Inflammatory macrophage (primary cell): ENCODE measurements around the gene FBXW2.
"Not testable (repeated sequence)": the region's sequence is repeated elsewhere in the genome, so short reads cannot be mapped to it uniquely, and the experiment has no call there.

Experiments used
- DNase-seq, 2 donors: peaks; one replicate each; pipeline ENCODE4 v3.0.0-alpha.2; 2020 to 2022
- total RNA-seq, 18 experiments: gene quantifications; one replicate each; lab custom pipeline; 2026; ENCODE audit warnings: mixed read lengths in 6 of 18, inconsistent platforms in 2 of 18; lab: John Stamatoyannopoulos, UW

The FBXW2 gene, protein sequence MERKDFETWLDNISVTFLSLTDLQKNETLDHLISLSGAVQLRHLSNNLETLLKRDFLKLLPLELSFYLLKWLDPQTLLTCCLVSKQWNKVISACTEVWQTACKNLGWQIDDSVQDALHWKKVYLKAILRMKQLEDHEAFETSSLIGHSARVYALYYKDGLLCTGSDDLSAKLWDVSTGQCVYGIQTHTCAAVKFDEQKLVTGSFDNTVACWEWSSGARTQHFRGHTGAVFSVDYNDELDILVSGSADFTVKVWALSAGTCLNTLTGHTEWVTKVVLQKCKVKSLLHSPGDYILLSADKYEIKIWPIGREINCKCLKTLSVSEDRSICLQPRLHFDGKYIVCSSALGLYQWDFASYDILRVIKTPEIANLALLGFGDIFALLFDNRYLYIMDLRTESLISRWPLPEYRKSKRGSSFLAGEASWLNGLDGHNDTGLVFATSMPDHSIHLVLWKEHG
- 40.5 to 129 (median 90.1) reads per million in 18 experiments for total RNA-seq

DNA sequence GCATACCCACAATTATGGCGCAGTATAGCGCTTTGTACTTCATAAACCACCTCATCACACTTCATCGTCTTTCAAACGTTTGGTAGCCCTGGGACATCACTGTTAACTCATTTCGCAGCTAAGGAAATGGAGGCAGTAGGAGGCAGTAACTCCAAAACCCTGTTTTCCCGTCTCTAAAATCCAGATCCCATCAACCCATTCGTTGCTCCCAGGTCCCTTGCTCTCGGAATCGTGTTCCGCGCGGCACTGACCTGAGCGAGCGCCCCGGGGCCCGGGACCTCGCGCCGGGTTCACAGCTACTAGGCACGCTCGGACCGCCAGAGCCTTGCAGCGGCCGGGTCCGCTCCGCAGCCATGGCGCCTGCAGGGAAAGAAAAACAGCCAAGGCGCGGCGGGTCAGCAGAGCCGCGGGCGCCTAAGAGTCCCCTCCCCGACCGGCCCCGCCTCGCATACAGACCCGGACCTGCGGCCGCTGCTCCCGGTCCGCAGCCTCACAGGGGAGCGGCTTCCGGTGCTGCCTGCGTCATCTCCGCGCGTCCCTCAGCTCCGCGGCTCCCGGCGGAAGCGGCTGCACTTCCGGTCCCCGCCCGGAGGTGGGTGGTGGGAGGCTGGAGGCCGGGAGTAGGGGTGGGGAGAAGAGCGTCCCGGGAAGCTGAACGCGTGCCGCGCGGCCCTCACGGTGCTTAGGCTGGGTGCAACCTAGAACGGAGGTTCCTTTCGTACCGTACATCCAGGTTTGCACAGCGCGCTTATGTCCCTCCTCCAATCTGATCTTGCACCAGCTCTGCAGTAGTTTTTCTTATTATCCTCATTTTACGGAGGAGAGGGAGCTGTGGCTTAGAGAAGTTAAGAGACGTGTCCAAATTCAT, at the start of gene FBXW2:
Gene FBXW2, minus strand, starts transcription at position 519 of the 868 bp plus-strand sequence. CDS start 5,158 bp downstream, outside the sequence.
- peak; percentile 92 to 93 for DNase-seq

DNA sequence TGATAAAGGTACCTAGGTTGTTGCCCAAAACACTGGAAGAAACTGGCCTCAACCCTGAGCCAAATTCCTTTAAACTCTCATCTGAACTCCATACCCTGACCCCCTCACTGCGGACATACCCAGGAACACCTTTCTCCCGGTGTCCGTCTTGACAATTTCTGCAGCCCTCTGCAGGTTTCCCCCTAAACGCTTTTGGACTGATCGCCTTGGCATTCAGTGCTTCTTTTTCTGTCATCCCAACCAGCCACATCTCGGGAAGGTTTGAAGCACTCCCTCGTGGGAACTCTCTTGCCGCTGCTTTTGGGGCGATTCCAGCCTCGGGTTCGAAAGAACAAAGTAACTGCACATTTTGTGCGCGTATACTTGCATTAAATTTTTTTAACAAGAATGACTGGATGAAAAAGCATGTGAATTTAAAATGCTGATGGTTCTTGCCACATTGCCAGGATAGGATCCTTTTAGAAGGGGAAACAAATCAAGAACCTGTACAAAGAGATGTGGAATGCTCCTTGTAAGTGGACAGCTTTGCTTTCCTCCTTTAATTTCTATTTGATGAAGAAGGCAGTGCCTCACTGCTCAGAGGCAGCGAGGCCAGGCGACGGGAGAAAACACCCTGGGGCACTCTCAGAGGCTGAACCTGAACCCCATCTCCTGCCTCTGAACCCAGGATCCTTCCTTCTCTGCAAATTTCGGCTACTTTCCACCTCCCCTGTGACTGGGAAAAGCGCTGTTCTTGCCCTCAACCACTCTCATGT, 48.9 kb upstream of the FBXW2 start:
- peak in 1 of 2 donors; percentile 8 for DNase-seq

DNA sequence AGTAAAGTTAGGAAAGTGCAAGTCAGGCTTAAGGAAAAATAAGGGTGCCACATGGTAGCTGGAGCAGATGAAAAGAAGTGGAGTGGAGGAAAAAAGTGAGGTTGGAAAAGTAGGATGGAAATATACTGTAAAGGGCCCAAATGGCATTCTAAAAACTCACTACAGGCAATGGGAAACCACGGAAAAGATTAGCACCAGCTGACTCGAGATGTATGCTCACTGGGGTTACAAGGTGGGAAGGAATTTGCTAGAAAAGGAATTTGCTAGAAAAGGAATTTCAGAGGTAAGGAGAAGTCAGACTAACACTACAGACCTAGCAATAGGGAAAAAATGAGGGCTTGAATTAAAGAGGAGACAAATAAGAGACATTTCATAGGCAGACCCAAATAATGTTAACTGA, 45.9 kb upstream of the FBXW2 start:
- DNase-seq = no peak

DNA sequence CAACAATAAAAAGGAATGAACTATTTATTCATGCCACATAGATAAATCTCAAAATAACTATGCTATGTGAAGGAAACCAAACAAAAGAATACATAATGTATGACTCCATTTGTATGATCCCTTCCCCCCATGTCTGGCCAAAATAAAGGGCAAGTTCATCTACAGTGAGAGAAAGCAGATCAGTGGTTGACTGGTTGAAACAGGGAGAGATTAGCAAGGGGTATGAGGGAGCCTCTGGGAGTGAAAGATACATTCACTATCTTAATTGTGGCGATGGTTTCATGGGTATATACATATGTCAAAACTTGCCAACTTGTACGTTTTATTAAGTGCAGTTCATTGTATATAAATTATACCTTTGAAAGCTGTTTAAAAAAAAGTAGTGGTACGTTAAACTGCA, 44.7 kb upstream of the FBXW2 start:
- DNase-seq = no peak

DNA sequence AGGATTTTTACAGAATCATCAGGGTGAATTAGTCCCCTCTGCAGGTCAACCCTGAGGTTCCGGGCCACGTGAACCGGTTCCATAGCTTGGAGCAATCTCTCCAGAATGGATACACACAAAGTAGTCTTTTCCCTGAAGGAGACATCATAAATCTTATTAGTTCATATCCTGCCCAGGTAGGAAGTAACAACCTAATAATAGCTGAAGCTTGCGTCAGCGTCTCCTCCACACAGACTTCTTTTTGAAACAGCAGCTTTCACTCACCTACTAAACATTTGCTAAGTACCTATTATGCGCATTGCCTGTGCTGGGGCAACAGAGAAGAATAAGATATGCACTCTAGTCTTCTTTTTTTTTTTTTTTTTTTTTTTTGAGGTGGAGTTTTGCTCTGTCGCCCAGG, 40.1 kb upstream of the FBXW2 start:
- DNase-seq = no peak

DNA sequence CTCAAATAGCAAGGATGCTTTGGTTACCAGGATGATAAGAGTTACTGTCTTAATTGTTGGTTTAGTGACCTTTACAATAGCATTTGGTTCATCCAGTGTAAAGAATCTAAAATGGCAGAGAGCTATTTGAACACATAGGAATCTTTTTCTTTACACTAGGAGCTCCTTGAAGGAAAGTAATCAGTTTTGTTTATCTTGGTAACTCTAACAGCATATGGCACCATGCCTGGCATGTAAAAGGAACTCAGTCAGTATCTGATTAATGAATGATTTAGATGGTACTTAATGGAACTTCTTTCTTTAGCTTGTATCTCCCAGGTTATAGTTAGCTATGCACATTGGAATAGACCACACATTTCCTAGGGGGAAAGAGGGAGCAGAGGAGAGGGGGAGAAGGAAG, 39.6 kb upstream of the FBXW2 start:
- DNase-seq = no peak

DNA sequence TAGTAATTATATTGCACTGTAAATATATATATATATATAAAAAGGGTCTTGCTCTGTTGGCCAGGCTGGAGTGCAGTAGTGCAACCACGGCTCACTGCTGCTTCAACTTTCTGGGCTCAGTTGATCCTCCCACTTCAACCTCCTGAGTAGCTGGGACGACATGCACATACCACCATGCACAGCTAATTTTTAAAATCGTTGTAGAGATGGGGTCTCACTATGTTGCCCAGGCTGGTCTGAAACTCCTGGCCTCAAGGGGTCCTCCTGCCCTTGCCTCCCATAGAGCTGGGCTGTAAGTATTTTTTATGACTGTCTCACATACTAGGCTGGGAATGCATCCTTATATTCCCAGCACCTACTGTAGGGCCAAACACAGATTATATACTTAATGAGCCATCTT, 37.6 kb upstream of the FBXW2 start:
- DNase-seq = no peak

DNA sequence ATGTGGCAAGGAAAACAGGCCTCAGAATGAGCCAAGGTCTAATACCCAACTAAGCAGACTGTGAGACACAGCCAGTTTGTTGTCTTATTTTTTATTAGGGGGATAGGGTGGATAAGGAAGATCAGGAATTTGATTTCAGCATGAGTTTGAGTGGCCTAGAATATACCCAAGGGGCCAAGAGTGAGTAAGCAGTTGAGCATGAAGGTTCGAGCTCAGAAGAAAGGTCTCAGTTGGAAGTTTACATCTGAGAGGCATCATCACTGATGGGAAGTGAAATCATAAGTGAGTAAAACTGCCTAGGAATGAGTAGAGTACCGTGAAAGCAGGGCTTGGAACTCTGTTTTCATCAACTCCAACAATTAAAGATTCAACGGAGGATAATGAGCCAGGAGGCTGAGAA, 36.9 kb upstream of the FBXW2 start:
- DNase-seq = no peak

DNA sequence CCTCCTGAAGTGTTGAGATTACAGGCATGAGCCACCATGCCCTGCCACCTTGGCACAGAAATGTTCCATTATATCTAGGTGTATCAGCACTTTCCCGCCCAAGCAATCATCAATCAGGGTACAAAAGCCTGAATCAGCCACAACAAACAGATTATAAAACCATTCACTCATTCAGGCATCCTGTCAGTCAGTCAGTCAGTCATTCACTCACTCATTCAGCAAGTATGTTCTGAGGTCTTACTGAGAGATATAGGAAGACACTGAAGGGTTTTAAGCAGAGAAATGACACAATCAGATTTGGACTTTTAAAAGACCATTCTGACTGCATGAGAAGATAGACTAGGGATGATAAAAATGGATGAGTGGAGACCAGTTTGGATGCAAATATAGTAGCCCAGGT, 36.4 kb upstream of the FBXW2 start:
- DNase-seq = no peak

DNA sequence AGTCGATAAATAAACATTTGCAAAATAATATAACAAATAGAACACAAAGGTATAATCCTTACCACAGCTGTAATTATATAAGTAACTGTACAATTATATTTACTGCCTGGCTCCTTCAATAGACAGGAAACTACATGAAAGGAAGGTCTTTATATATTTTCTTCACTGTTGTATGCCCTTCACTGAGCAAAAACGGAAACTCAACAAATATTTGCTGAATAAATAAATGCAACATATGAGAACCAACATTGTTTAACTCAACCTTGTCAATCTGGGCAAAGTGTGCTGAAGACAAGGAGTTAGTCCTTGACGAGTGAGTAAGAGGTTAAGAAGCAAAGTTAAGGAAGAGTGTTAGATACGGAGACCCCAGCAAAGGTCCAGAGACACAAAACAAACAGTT, 26.9 kb upstream of the FBXW2 start:
- no peak for DNase-seq

DNA sequence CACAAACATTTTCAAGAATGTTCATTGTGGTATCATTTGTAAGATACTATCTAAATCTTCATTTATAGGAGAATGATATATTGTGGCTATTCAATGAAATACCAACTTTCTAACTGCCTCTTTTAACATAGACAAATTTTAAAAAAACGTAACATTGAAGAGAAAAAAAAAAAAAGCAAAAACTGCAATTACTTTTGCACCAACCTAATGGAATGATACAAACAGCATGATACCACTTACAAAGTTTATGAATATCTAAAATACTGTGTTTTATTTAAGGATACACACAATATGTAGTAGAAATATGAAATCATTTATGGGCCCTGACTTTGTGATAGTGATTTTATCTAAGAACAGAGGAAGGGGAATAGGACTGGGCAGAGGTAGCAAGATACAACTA, 25.4 kb upstream of the FBXW2 start:
- DNase-seq = no peak

DNA sequence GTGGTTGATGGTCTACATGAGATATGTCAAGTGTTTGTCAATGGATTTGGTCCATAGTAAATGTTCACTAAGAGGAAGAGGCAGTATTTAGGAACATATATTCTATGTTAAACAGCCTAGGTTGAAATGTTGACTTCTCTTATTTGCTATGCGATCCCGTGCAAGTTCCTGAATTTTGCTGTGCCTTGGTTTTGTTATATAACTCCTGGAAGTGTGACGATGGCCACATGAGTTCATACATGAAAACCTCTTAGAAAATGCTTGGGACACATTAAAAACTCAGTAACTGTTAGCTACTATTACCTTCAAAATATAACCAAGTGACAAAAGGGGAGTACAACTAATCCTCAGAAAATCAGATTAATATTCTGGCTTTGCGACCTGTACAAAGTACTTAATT, 21.9 kb upstream of the FBXW2 start:
- DNase-seq = peak; percentile 14 to 24

DNA sequence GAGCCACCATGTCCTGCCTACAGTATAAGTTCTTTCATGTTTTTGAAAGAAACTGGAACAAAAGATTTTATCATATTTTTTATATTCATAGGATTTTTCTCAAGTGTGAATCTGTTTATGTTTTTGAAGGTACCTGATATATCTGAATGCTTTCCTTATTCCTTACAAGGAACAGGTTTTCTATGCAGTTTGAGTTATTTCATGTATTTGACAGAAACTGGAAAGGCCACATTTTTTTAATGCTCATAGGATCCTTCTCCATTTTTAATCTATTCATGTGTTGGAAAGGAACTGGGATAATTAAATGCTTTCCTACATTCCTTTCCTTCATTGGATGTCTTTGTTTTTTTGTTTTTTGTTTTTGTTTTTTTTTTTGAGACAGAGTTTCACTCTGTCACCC, 15.7 kb upstream of the FBXW2 start:
- no peak for DNase-seq

DNA sequence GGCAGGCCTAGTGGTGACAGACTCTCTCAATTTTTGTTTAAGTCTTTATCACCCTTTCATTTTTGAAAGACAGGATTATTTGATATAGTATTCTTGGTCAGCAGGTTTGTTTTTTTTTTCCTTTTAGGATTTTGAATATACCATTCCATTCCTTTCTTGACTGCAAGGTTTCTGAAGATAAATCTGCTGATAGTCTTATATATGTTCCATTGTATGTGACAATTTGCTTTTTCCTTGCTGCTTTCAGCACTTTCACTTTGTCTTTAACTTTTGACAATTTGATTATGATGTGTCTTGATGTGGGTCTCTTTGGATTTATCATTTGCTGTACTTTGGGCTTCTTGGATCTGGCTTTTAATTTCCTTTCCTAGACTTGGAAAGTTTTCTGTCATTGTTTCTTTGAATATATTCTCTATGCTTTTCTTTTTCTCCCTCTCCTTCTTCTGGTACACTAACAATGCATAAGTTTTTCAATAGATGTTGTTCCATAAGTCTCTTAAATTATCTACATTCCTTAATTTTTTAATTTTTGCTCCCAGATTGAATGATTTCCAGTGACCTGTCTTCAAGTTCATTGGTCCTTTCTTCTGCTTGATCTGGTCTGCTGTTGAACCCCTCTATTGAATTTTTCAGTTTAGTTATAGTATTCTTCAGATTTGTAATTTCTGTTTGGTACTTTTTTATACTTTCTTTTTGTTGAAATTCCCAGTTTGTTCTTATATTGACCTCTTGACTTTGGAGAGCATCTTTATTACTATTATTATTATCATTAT, 14.6 kb upstream of the FBXW2 start:
- no peak for DNase-seq

DNA sequence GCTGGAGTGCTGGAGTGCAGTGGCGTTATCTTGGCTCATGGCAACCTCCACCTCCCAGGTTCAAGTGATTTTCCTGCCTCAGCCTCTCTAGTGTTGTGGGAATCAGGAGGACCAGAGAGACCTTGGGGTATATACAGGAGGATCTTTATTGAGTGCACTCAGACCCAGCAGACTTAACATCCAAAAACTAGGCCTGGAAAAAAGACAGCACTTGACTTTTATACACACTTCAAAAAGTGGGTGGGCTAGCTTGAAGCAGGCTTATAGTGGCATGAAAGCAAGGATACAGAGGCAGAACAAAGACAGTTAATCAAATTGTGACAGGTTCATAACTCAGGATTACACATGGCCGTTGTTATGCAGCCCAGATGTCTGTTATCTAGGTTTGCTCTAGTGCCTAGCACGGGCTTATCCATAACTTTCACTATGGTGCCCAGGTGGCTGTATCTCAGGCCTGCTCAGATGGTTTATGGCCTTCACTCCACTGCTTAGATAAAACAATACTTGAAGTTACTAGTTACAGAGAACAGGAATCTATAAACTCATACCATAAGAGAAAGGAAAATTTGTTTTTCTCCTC, 11.7 kb upstream of the FBXW2 start:
- not testable (repeated sequence) for DNase-seq

DNA sequence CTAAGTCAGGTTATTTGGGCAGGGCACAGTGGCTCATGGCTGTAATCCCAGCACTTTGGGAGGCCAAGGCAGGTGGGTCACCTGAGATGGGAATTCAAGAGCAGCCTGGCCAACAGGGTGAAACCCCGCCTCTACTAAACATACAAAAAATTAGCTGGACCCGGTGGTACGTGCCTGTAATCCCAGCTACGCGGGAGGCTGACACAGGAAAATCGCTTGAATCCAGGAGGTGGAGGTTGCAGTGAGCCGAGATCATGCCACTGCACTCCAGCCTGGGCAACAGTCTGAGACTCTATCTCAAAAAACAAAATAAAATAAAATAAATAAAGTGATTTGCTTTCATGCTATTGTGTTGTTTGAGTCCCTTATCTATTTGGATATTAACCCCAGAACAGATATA, 8.2 kb upstream of the FBXW2 start:
- no peak for DNase-seq

DNA sequence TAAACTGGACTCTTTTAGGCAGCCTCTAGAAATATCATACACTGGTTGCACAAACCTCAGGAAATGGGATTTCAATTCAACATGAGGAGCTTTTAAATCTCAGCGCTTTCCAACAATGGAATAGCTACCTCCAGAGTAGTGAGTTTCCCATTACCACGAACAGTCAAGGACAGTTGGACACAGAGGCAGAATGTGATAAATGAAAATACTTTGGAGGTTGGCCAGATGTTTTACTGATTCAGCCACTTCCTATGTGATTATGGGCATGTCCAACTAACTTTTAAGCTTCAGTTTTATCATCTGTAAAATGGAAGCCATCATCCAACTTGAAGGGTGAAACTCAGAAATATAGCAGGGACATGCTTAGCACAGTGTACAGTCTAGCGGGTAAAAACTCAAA, 2.1 kb downstream of the FBXW2 start:
- no peak for DNase-seq

DNA sequence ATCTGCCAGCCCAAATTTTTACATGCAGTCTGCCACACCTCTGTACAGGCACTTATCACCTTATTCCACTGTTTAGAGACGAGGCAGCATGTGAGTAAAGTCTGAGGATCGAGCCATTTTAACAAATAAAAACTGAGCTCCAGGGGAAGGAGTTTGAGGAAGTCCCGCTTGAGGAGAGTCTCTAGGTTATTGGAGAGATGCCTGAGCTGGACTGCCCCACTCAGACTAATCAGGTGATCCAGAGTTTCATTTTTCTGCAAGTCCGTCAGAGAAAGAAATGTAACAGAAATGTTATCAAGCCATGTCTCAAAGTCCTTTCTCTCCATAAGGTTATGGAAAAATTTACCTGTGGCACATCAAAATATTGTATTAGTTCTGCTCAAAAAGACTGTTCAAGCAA, 5.3 kb downstream of the FBXW2 start:
- DNase-seq = peak in 1 of 2 donors; percentile 4

DNA sequence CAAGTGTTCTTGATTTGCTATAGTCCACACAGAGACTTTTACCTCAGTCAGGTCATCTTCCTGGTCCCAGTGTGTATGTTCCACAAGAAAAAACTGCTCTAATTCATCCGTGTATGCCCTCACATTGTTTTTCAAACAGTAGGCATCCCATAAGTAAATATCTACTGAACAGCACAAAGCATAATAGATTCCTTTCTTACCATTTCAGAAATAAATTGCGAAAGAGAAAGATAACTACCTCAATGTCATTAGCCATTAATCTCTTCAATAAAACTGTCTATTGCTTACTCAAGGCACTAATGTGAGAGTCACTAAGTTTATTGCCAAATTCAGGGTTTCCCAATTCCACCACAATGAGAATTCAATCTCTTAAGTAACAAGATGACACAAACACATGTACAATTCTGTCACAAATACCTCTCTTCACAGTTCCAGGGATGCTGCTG, 9.6 kb downstream of the FBXW2 start:
- DNase-seq = peak; percentile 79 to 92

DNA sequence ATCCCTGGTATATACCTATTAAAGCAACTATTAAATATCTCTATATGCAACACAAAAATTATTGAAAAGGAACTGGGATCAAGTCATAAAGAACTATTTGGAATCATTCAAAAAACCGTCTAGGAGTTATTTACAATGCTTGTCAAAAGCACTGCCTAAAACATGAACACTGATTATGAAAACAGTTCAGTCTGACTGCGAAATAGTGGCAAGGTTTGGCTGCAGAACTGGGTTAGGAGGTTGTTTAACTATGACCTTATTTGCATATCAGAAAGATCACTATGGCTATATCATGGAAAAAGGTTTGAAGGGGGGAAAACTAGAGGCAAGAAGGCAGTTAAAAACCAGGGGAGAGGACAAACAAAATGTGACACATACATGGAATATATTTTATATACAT, 12.0 kb downstream of the FBXW2 start:
- no peak for DNase-seq

DNA sequence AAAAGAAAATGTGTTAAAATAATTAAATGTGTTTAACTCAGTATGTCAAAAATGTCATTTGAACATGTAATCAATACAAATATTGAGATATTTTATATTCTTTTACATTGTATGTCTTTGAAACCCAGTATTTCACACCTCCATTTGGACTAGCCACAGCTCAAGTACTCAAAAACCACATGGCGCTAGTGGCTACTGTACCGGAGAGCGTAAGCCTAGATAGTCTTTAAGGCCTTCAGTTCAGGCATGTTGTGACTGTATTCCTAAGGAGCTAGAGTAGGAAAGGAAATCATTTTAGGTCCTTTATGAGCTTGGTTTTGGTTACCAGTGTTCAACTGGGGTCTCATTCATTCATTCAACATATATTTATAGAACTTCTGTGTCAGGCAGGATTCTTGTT, 12.8 kb downstream of the FBXW2 start:
- DNase-seq = no peak

DNA sequence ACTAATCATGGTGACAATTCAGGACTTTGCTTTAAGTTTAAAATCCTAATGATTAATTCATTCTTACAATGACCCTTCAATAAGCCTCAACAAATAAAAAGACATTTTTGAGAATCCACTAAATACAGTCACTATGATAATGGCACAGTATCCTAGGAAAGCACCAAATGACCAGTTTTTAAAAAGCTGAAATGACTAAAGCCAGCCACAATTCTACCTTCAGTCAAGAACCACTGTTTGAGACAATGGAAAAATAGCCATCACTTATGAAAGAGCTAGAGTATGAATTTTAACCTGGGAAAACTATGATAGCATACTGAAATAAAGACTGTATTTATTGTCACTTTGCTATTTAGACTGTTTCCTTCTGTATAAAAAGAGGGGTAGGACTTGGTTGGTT, 14.0 kb downstream of the FBXW2 start:
- DNase-seq = no peak
